Measurements from ENCODE around the gene ENPP1. TPM values are rescaled to one million over a fixed set of nuclear protein-coding genes. Genes with fewer than 3 reads are reported as not detected.

The ENPP1 gene
- total RNA-seq, 3 donors from 2014 or later = 51.2 to 53.8 (median 51.5) TPM

GRCh38 chr6:131823276-131823902, 15.6 kb downstream of the ENPP1 start:
- H3K36me3 ChIP-seq = no peaks in the 10 kb centered on the region
- H3K4me1 ChIP-seq = no peaks in the 10 kb centered on the region
- no peak for DNase-seq (ENCODE audit: low spot score in 2 of 2)
- H3K9me3 ChIP-seq = no peaks in the 10 kb centered on the region
- intact Hi-C loops (cut with DNase I; ENCODE audit: low total_unique reads) = no loop called here
- no peaks in the 10 kb centered on the region for H3K27me3 ChIP-seq
- TF ChIP-seq POLR2AphosphoS5 (IDR thresholded peaks at IDR 0.05) (no peak), CTCF (IDR thresholded peaks at IDR 0.05) (no peak)
- no peak overlapping the region for H3K27ac ChIP-seq
- no peak overlapping the region for H3K4me3 ChIP-seq

- TF ChIP-seq POLR2AphosphoS5 (IDR thresholded peaks at IDR 0.05) (no peak), POLR2A (IDR thresholded peaks at IDR 0.05) (no peak), CTCF (IDR thresholded peaks at IDR 0.05) (no peak)
- intact Hi-C loops (cut with DNase I; ENCODE audit: low total_unique reads) = no loop called here
- H3K9me3 ChIP-seq = no peaks in the 10 kb centered on the region
- H3K27ac ChIP-seq = no peak overlapping the region
- no peaks in the 10 kb centered on the region for H3K27me3 ChIP-seq
- no peak overlapping the region for H3K4me3 ChIP-seq
- no peaks in the 10 kb centered on the region for H3K4me1 ChIP-seq
- no peak for DNase-seq (ENCODE audit: low spot score in 2 of 2)
- no peaks in the 10 kb centered on the region for H3K36me3 ChIP-seq
These were observed 18.1 kb downstream of the ENPP1 start for GRCh38 chr6:131825946-131826345.

- DNase-seq (ENCODE audit: low spot score in 2 of 2) = peak in 1 of 2 donors; percentile 33
- Histone ChIP-seq H3K27me3 (no peaks in the 10 kb centered on the region), H3K4me3 (no peak overlapping the region), H3K4me1 (no peaks in the 10 kb centered on the region), H3K36me3 (no peaks in the 10 kb centered on the region), H3K27ac (peak overlapping the region; percentile 75 to 84), H3K9me3 (no peaks in the 10 kb centered on the region)
- no peak for TF ChIP-seq CTCF (IDR thresholded peaks at IDR 0.05)
- TF ChIP-seq POLR2AphosphoS5 (IDR thresholded peaks at IDR 0.05) = peak in 1 of 3 donors; percentile 31
- intact Hi-C loops (cut with DNase I; ENCODE audit: low total_unique reads) = no loop called here
These were observed 20.3 kb downstream of the ENPP1 start for GRCh38 chr6:131828080-131828479.

DNA sequence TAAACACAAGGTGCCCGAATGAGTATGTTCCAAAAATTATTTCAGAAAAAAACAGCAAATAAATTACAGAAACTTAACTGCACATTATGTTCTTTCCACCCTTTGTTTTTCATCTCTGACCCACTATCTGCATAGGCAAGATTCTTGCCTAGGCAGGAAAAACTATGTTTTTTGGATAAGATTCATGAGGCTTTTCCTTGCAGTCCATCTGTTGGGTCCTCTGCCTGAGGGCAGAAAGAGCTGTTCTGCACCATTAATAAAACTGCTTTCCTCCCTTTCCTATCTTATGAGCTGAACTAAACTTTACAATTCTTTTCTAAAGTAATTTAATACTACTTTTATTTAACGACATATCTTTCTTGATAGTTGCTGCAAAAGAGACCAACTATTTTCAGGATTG, 21.1 kb downstream of the ENPP1 start:
- Histone ChIP-seq H3K27ac (peak overlapping the region; percentile 75 to 84), H3K9me3 (no peaks in the 10 kb centered on the region), H3K27me3 (no peaks in the 10 kb centered on the region), H3K4me3 (no peak overlapping the region), H3K4me1 (no peaks in the 10 kb centered on the region), H3K36me3 (no peaks in the 10 kb centered on the region)
- intact Hi-C loops (cut with DNase I; ENCODE audit: low total_unique reads) = no loop called here
- peak in 1 of 2 donors; percentile 43 for DNase-seq (ENCODE audit: low spot score in 2 of 2)
- no peak for TF ChIP-seq POLR2A (IDR thresholded peaks at IDR 0.05)
- no peak for TF ChIP-seq POLR2AphosphoS5 (IDR thresholded peaks at IDR 0.05)
- TF ChIP-seq CTCF (IDR thresholded peaks at IDR 0.05) = no peak

- H3K4me3 ChIP-seq = no peak overlapping the region
These were observed 23.6 kb downstream of the ENPP1 start for GRCh38 chr6:131831392-131831791.

More at GRCh38 chr6:131831392-131831791, 23.6 kb downstream of the ENPP1 start:
- no peak overlapping the region for H3K27ac ChIP-seq
- TF ChIP-seq POLR2AphosphoS5 (IDR thresholded peaks at IDR 0.05) (no peak), CTCF (IDR thresholded peaks at IDR 0.05) (no peak), POLR2A (IDR thresholded peaks at IDR 0.05) (no peak)
- intact Hi-C loops (cut with DNase I; ENCODE audit: low total_unique reads) = no loop called here
- DNase-seq (ENCODE audit: low spot score in 2 of 2) = no peak
- no peaks in the 10 kb centered on the region for H3K36me3 ChIP-seq
- no peaks in the 10 kb centered on the region for H3K9me3 ChIP-seq
- no peaks in the 10 kb centered on the region for H3K27me3 ChIP-seq
- no peaks in the 10 kb centered on the region for H3K4me1 ChIP-seq
